CD8-positive, alpha-beta memory T cell (primary cell): ENCODE data around the gene PIEZO2. TPM values are rescaled to one million over a fixed set of nuclear protein-coding genes. Genes with fewer than 3 reads are reported as not detected.
"Not testable (repeated sequence)": the region's sequence is repeated elsewhere in the genome, so short reads cannot be mapped to it uniquely, and the experiment has no call there.

Source experiments
- CTCF ChIA-PET: fragments of 350-600 bp; sonication (Branson Sonifier 250); formaldehyde crosslinking; loops from one replicate; lab custom pipeline; 2021; ENCODE audit warnings: antibody characterized with exemption; lab: Charles Lee
- POLR2A ChIA-PET: fragments of 350-600 bp; sonication (Branson Sonifier 250); formaldehyde crosslinking; loops from one replicate; lab custom pipeline; 2021; ENCODE audit warnings: antibody characterized with exemption; lab: Charles Lee
- DNase-seq, 5 donors: peaks; one replicate each; pipeline versions ENCODE4 v3.0.0 to v3.0.0-alpha.2; 2020 to 2022; ENCODE audit warnings: mixed read lengths in 1 of 5
- H3K27ac ChIP-seq: one replicate; pipeline ENCODE4 v1.7.0; 2013; ENCODE audit warnings: low read depth, mild to moderate bottlenecking, low read length, moderate library complexity
- H3K27me3 ChIP-seq: 2 replicates; pipeline ENCODE4 v1.7.0; 2013; ENCODE audit warnings: low read length, mild to moderate bottlenecking; ENCODE audit not compliant: insufficient read depth, poor library complexity, severe bottlenecking
- H3K36me3 ChIP-seq: 2 replicates; pipeline ENCODE4 v1.7.0; 2013; ENCODE audit warnings: mild to moderate bottlenecking, low read length, moderate library complexity; ENCODE audit not compliant: insufficient read depth
- H3K4me1 ChIP-seq: 2 replicates; pipeline ENCODE4 v1.7.0; 2013; ENCODE audit warnings: mild to moderate bottlenecking, low read length, moderate library complexity; ENCODE audit not compliant: insufficient read depth
- H3K4me3 ChIP-seq: 2 replicates; pipeline ENCODE4 v1.7.0; 2013; ENCODE audit warnings: mild to moderate bottlenecking, low read length
- H3K9me3 ChIP-seq: 2 replicates; pipeline ENCODE4 v1.7.0; 2013; ENCODE audit warnings: mild to moderate bottlenecking, low read length
- H3K27ac Mint-ChIP-seq, 8 donors: one replicate each; pipeline ENCODE4 v1.8.0; 2020 to 2021; ENCODE audit warnings: mixed read lengths in 8 of 8, mild to moderate bottlenecking in 6 of 8, inconsistent platforms in 3 of 8, moderate library complexity in 3 of 8
- H3K27me3 Mint-ChIP-seq, 2 donors: one replicate each; pipeline ENCODE4 v1.8.0; 2020 to 2021; ENCODE audit warnings: mixed read lengths in 2 of 2, mild to moderate bottlenecking in 1 of 2, moderate library complexity in 1 of 2
- H3K36me3 Mint-ChIP-seq, 3 donors: one replicate each; pipeline ENCODE4 v1.8.0; 2020 to 2021; ENCODE audit warnings: mixed read lengths in 3 of 3, inconsistent platforms in 1 of 3, mild to moderate bottlenecking in 1 of 3
- H3K4me1 Mint-ChIP-seq, 3 donors: one replicate each; pipeline ENCODE4 v1.8.0; 2020 to 2021; ENCODE audit warnings: mixed read lengths in 3 of 3, inconsistent platforms in 1 of 3, mild to moderate bottlenecking in 1 of 3
- H3K4me3 Mint-ChIP-seq, 7 donors: one replicate each; pipeline ENCODE4 v1.8.0; 2020 to 2021; ENCODE audit warnings: mixed read lengths in 7 of 7, mild to moderate bottlenecking in 6 of 7, moderate library complexity in 4 of 7, inconsistent platforms in 2 of 7
- H3K9me3 Mint-ChIP-seq, 5 donors: one replicate each; pipeline ENCODE4 v1.8.0; 2020 to 2022; ENCODE audit warnings: mixed read lengths in 5 of 5, mild to moderate bottlenecking in 3 of 5, moderate library complexity in 2 of 5, inconsistent platforms in 1 of 5
- polyA plus RNA-seq: library from polyadenylated mRNA; unstranded; fragments of 300-500 nt; fragmentation: Illumina TruSeq; gene quantifications from one replicate; pipeline ENCODE4 v1.2.3, GENCODE V29; 2021
- total RNA-seq, 2 experiments: library from RNA; stranded (reverse); gene quantifications; one replicate each; pipeline ENCODE4 v1.2.3, GENCODE V29; 2021

PIEZO2 gene
- total and polyA plus RNA-seq, 3 experiments from 2014 or later: not detected

- no peak overlapping the region for H3K27ac Mint-ChIP-seq
- CTCF ChIA-PET: no interaction called here
- POLR2A ChIA-PET: no interaction called here
Measured at GRCh38 chr18:10928011-10928771, 221.2 kb downstream of the PIEZO2 start.

GRCh38 chr18:10927286-10927992, 221.9 kb downstream of the PIEZO2 start:
- Histone ChIP-seq H3K36me3 (no peaks in the 10 kb centered on the region), H3K27me3 (no peaks in the 10 kb centered on the region), H3K4me1 (no peaks in the 10 kb centered on the region), H3K9me3 (no peaks in the 10 kb centered on the region), H3K27ac (no peak overlapping the region), H3K4me3 (no peak overlapping the region)
- DNase-seq: no peak
- Mint-ChIP-seq H3K4me3 (no peak overlapping the region), H3K9me3 (peaks cover 0 to 3% (median 1%) of the 10 kb centered on the region in 5 donors), H3K27me3 (no peaks in the 10 kb centered on the region), H3K4me1 (no peaks in the 10 kb centered on the region), H3K36me3 (no peaks in the 10 kb centered on the region), H3K27ac (no peak overlapping the region)
- POLR2A ChIA-PET: no interaction called here
- CTCF ChIA-PET: no interaction called here

More at GRCh38 chr18:10928011-10928771, 221.2 kb downstream of the PIEZO2 start:
- Mint-ChIP-seq H3K27me3 (no peaks in the 10 kb centered on the region), H3K4me3 (no peak overlapping the region), H3K36me3 (no peaks in the 10 kb centered on the region), H3K9me3 (peaks cover 0 to 3% (median 0%) of the 10 kb centered on the region in 5 donors), H3K4me1 (no peaks in the 10 kb centered on the region)
- Histone ChIP-seq H3K27me3 (no peaks in the 10 kb centered on the region), H3K27ac (no peak overlapping the region), H3K9me3 (no peaks in the 10 kb centered on the region), H3K4me3 (no peak overlapping the region), H3K4me1 (no peaks in the 10 kb centered on the region), H3K36me3 (no peaks in the 10 kb centered on the region)
- no peak for DNase-seq

GRCh38 chr18:10926621-10927161, 222.7 kb downstream of the PIEZO2 start:
- H3K4me1 Mint-ChIP-seq: no peaks in the 10 kb centered on the region
- H3K4me1 ChIP-seq: no peaks in the 10 kb centered on the region
- no peaks in the 10 kb centered on the region for H3K36me3 Mint-ChIP-seq
- H3K4me3 Mint-ChIP-seq: no peak overlapping the region
- POLR2A ChIA-PET: no interaction called here
- no peak overlapping the region for H3K27ac Mint-ChIP-seq
- no peaks in the 10 kb centered on the region for H3K27me3 Mint-ChIP-seq
- no peak for DNase-seq
- H3K27me3 ChIP-seq: no peaks in the 10 kb centered on the region
- CTCF ChIA-PET: no interaction called here
- no peak overlapping the region for H3K27ac ChIP-seq
- H3K36me3 ChIP-seq: no peaks in the 10 kb centered on the region
- H3K9me3 Mint-ChIP-seq: peaks cover 0 to 3% (median 2%) of the 10 kb centered on the region in 5 donors
- no peak overlapping the region for H3K4me3 ChIP-seq
- no peaks in the 10 kb centered on the region for H3K9me3 ChIP-seq

GRCh38 chr18:10924290-10924689, 225.1 kb downstream of the PIEZO2 start:
- DNase-seq: no peak

GRCh38 chr18:10923551-10924070, 225.8 kb downstream of the PIEZO2 start:
- no peaks in the 10 kb centered on the region for H3K36me3 ChIP-seq
- H3K4me3 Mint-ChIP-seq: no peak overlapping the region
- no peaks in the 10 kb centered on the region for H3K9me3 ChIP-seq
- no peaks in the 10 kb centered on the region for H3K4me1 ChIP-seq
- H3K27ac ChIP-seq: no peak overlapping the region
- POLR2A ChIA-PET: no interaction called here
- H3K27me3 ChIP-seq: no peaks in the 10 kb centered on the region
- no peak overlapping the region for H3K27ac Mint-ChIP-seq
- H3K27me3 Mint-ChIP-seq: no peaks in the 10 kb centered on the region
- H3K9me3 Mint-ChIP-seq: peaks cover 0 to 7% (median 2%) of the 10 kb centered on the region in 5 donors
- DNase-seq: no peak
- H3K36me3 Mint-ChIP-seq: no peaks in the 10 kb centered on the region
- H3K4me3 ChIP-seq: no peak overlapping the region
- CTCF ChIA-PET: no interaction called here
- no peaks in the 10 kb centered on the region for H3K4me1 Mint-ChIP-seq

More at GRCh38 chr18:10924290-10924689, 225.1 kb downstream of the PIEZO2 start:
- Histone ChIP-seq H3K9me3 (no peaks in the 10 kb centered on the region), H3K4me1 (no peaks in the 10 kb centered on the region), H3K27ac (no peak overlapping the region), H3K36me3 (no peaks in the 10 kb centered on the region), H3K4me3 (no peak overlapping the region), H3K27me3 (no peaks in the 10 kb centered on the region)
- Mint-ChIP-seq H3K27ac (no peak overlapping the region), H3K4me3 (no peak overlapping the region), H3K27me3 (no peaks in the 10 kb centered on the region), H3K9me3 (peaks cover 0 to 7% (median 2%) of the 10 kb centered on the region in 5 donors), H3K36me3 (no peaks in the 10 kb centered on the region), H3K4me1 (no peaks in the 10 kb centered on the region)
- POLR2A ChIA-PET: no interaction called here
- CTCF ChIA-PET: no interaction called here

- H3K4me1 ChIP-seq: no peaks in the 10 kb centered on the region
- H3K9me3 ChIP-seq: no peaks in the 10 kb centered on the region
- H3K4me3 ChIP-seq: no peak overlapping the region
- no peaks in the 10 kb centered on the region for H3K4me1 Mint-ChIP-seq
- H3K27me3 ChIP-seq: no peaks in the 10 kb centered on the region
- ChIA-PET CTCF (no interaction called here), POLR2A (no interaction called here)
- no peak overlapping the region for H3K27ac ChIP-seq
- no peaks in the 10 kb centered on the region for H3K27me3 Mint-ChIP-seq
- H3K4me3 Mint-ChIP-seq: no peak overlapping the region
- H3K27ac Mint-ChIP-seq: no peak overlapping the region
- H3K36me3 ChIP-seq: no peaks in the 10 kb centered on the region
- H3K36me3 Mint-ChIP-seq: no peaks in the 10 kb centered on the region
- no peak for DNase-seq
- H3K9me3 Mint-ChIP-seq: peaks cover 0 to 7% (median 2%) of the 10 kb centered on the region in 5 donors
Measured at GRCh38 chr18:10923141-10923540, 226.2 kb downstream of the PIEZO2 start.

- H3K9me3 Mint-ChIP-seq, H3K27ac ChIP-seq, H3K36me3 Mint-ChIP-seq, H3K4me3 Mint-ChIP-seq, H3K27me3 Mint-ChIP-seq, H3K4me1 ChIP-seq, H3K36me3 ChIP-seq, H3K9me3 ChIP-seq, H3K4me1 Mint-ChIP-seq, H3K4me3 ChIP-seq, H3K27ac Mint-ChIP-seq, DNase-seq, POLR2A ChIA-PET, H3K27me3 ChIP-seq, CTCF ChIA-PET: not testable (repeated sequence)
Measured at GRCh38 chr18:10922712-10923111, 226.7 kb downstream of the PIEZO2 start.

- H3K4me3 Mint-ChIP-seq, H3K4me1 Mint-ChIP-seq, H3K27ac Mint-ChIP-seq, DNase-seq, H3K27me3 ChIP-seq, H3K4me1 ChIP-seq, H3K36me3 Mint-ChIP-seq, H3K9me3 Mint-ChIP-seq, POLR2A ChIA-PET, H3K36me3 ChIP-seq, H3K27me3 Mint-ChIP-seq, H3K9me3 ChIP-seq, H3K27ac ChIP-seq, H3K4me3 ChIP-seq, CTCF ChIA-PET: not testable (repeated sequence)
Measured at GRCh38 chr18:10920309-10920708, 229.1 kb downstream of the PIEZO2 start.
